Fibroblast of pulmonary artery (primary cell): ENCODE data around the gene CSMD2.

Source experiments
- DNase-seq: peaks from one replicate; pipeline ENCODE4 v3.0.0-alpha.2; 2010; ENCODE audit warnings: low read depth
- H3K4me3 ChIP-seq: replicated peaks from 2 replicates; pipeline ENCODE4 v1.5.1; 2011; ENCODE audit warnings: low read depth, mild to moderate bottlenecking, control low read depth, low read length, moderate library complexity
- TF ChIP-seq, protein P1 (sequence below): IDR thresholded peaks from 2 replicates; pipeline ENCODE4 v1.5.1; 2011; ENCODE audit warnings: mild to moderate bottlenecking, control low read depth, low read length, inconsistent platforms; ENCODE audit errors: missing control alignments

CSMD2 gene

DNA sequence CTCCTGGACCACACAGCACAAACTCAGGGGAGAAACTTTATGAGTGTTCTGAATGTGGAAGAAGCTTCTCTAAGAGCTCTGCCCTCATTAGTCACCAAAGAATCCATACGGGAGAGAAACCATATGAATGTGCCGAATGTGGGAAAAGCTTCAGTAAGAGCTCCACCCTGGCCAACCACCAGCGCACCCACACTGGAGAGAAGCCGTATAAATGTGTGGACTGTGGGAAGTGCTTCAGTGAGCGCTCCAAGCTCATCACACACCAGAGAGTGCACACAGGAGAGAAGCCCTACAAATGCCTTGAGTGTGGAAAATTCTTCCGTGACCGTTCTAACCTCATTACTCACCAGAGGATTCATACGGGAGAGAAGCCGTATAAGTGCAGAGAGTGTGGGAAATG, 670.1 kb downstream of the CSMD2 start:
- H3K4me3 ChIP-seq: no peak overlapping the region
- DNase-seq: peak; percentile 8
- TF ChIP-seq, protein P1, sequence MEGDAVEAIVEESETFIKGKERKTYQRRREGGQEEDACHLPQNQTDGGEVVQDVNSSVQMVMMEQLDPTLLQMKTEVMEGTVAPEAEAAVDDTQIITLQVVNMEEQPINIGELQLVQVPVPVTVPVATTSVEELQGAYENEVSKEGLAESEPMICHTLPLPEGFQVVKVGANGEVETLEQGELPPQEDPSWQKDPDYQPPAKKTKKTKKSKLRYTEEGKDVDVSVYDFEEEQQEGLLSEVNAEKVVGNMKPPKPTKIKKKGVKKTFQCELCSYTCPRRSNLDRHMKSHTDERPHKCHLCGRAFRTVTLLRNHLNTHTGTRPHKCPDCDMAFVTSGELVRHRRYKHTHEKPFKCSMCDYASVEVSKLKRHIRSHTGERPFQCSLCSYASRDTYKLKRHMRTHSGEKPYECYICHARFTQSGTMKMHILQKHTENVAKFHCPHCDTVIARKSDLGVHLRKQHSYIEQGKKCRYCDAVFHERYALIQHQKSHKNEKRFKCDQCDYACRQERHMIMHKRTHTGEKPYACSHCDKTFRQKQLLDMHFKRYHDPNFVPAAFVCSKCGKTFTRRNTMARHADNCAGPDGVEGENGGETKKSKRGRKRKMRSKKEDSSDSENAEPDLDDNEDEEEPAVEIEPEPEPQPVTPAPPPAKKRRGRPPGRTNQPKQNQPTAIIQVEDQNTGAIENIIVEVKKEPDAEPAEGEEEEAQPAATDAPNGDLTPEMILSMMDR: no peak

DNA sequence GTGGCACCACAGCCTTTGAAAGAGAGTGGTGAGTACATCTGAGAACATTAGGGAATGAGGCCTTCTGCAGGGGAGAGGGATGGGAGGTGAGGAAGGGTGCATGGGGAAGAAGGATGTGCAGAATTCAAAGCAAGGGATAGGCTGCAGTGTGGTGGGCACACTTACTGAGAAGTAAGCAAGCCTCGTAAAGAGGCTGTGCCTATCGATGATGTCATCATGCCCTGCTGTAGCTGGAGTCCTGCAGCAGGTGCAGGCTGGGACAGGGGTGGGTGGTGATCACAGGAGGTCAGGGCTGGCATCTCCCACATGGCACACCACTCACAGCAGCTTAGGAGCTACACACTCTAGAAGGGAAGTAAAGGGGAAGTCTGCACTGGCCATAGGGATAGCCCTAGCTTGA, 676.4 kb downstream of the CSMD2 start:
- TF ChIP-seq, protein P1: no peak
- no peak overlapping the region for H3K4me3 ChIP-seq
- no peak for DNase-seq

DNA sequence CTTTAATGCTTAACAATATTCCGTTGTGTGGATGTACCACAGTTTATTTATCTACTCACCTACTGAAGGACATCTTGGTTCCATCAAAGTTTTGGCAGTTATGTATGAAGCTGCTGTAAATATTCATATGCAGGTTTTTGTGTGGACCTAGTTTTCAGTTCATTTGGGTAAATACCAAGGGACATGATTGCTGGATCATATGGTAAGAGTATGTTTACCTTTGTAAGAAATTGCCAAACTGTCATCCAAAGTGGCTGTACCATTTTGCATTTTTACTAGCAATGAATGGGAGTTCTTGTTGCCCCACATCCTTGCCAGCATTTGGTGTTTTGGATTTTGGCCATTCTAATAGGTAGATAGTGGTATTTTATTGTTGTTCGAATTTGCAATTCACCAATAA, 682.6 kb downstream of the CSMD2 start:
- TF ChIP-seq, protein P1: no peak
- DNase-seq: no peak
- H3K4me3 ChIP-seq: no peak overlapping the region

- TF ChIP-seq, protein P1: no peak
- no peak for DNase-seq
- no peak overlapping the region for H3K4me3 ChIP-seq
Measured at GRCh38 chr1:33477451-33477850, 687.6 kb downstream of the CSMD2 start.

- H3K4me3 ChIP-seq: no peak overlapping the region
- no peak for DNase-seq
- TF ChIP-seq, protein P1: no peak
Measured at GRCh38 chr1:33473900-33474299, 691.1 kb downstream of the CSMD2 start.

GRCh38 chr1:33472269-33472980, 692.6 kb downstream of the CSMD2 start, which contains the start of gene ZSCAN20:
Gene ZSCAN20, plus strand, starts transcription at chr1:33472645. Its CDS starts 6,644 bp downstream, at chr1:33479289.
- peak within 1 kb of the TSS; percentile 84 for H3K4me3 ChIP-seq
- TF ChIP-seq, protein P1: no peak
- peak; percentile 98 for DNase-seq

DNA sequence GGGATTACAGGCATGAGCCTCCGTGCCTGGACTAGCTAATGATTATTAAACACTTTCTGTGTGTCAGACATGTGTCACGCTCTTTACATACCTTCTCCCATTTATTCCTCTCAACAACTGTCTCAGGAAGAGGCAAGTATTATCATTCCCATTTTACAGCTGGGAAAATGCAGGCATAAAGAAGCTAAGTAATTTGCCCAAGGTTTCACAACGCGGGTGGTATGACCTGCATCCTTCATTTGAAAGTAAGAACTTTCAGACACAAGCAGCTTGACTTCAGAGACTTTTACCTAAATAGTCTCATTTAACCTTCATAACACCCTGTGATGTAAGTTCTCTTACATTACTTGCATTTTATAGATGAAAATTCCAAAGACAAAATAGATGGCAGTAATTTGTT, 693.6 kb downstream of the CSMD2 start:
- no peak for DNase-seq
- H3K4me3 ChIP-seq: no peak overlapping the region
- TF ChIP-seq, protein P1: no peak
